IMR-90 (cell line): Measurements from ENCODE around the gene SLC25A21. TPM values are rescaled to one million over a fixed set of nuclear protein-coding genes. Genes with fewer than 3 reads are reported as not detected.

Experiments used
- ATAC-seq: fragments of 200-7000 bp; cut with Tn5 transposase; 2 replicates; pipeline ENCODE4 v1.9.1; 2020; ENCODE audit warnings: low read depth, mild to moderate bottlenecking, moderate library complexity
- BruUV-seq: library from RNA; stranded (reverse); fragments of 400-500 nt; replicated peaks from 2 replicates; lab custom pipeline; 2021; lab: Mats Ljungman, UMichigan
- CTCF ChIA-PET: fragments of 300-600 bp; formaldehyde crosslinking; extraction: SDS; loops from one replicate; lab custom pipeline; 2021; ENCODE audit warnings: antibody characterized with exemption; lab: Yijun Ruan, JAX
- POLR2A ChIA-PET: fragments of 300-600 bp; sonication (Branson Sonifier 250); formaldehyde crosslinking; loops from one replicate; lab custom pipeline; 2022; ENCODE audit warnings: antibody characterized with exemption; ENCODE audit not compliant: unreplicated experiment; lab: Charles Lee
- DNase-seq: peaks from one replicate; pipeline ENCODE4 v3.0.0; 2013
- H2AFZ ChIP-seq: replicated peaks from 2 replicates; pipeline ENCODE3; 2013; ENCODE audit warnings: low read length, mild to moderate bottlenecking; ENCODE audit not compliant: poor library complexity
- H2AK5ac ChIP-seq: 2 replicates; pipeline ENCODE4 v1.6.1; 2013; ENCODE audit warnings: low read depth, low read length, inconsistent platforms
- H2AK9ac ChIP-seq: replicated peaks from 2 replicates; pipeline ENCODE3; 2013; ENCODE audit warnings: mild to moderate bottlenecking, low read depth, low read length, moderate library complexity; ENCODE audit not compliant: poor library complexity
- H2BK120ac ChIP-seq: 2 replicates; pipeline ENCODE4 v1.6.1; 2013; ENCODE audit warnings: low read depth, low read length, inconsistent platforms
- H2BK15ac ChIP-seq: 3 replicates; pipeline ENCODE4 v1.6.1; 2013; ENCODE audit warnings: low read depth, low read length, inconsistent platforms
- H2BK20ac ChIP-seq: 2 replicates; pipeline ENCODE4 v1.6.1; 2013; ENCODE audit warnings: low read depth, mild to moderate bottlenecking, inconsistent platforms, low read length, moderate library complexity
- H2BK5ac ChIP-seq: 2 replicates; pipeline ENCODE4 v1.6.1; 2013; ENCODE audit warnings: mild to moderate bottlenecking, low read depth, low read length, inconsistent platforms; ENCODE audit not compliant: poor library complexity, severe bottlenecking
- H3K14ac ChIP-seq: replicated peaks from 2 replicates; pipeline ENCODE4 v1.6.1; 2013; ENCODE audit warnings: low read depth, low read length, inconsistent platforms
- H3K18ac ChIP-seq: 2 replicates; pipeline ENCODE4 v1.6.1; 2013; ENCODE audit warnings: low read depth, low read length, control low read depth
- H3K23ac ChIP-seq: 2 replicates; pipeline ENCODE4 v1.6.1; 2013; ENCODE audit warnings: low read depth, low read length, inconsistent platforms
- H3K27ac ChIP-seq: 2 replicates; pipeline ENCODE4 v1.5.1; 2013; ENCODE audit warnings: mild to moderate bottlenecking, control low read depth, low read length; ENCODE audit not compliant: insufficient read depth
- H3K27me3 ChIP-seq: 2 replicates; pipeline ENCODE4 v1.6.1; 2013; ENCODE audit warnings: low read length; ENCODE audit not compliant: control insufficient read depth, insufficient read depth
- H3K36me3 ChIP-seq: 2 replicates; pipeline ENCODE4 v1.6.1; 2013; ENCODE audit warnings: low read length, mixed read lengths; ENCODE audit not compliant: control insufficient read depth, insufficient read depth
- H3K4ac ChIP-seq: 2 replicates; pipeline ENCODE4 v1.6.1; 2013; ENCODE audit warnings: low read depth, low read length, inconsistent platforms
- H3K4me1 ChIP-seq: 2 replicates; pipeline ENCODE4 v1.6.1; 2013; ENCODE audit warnings: low read length, mixed read lengths; ENCODE audit not compliant: control insufficient read depth, insufficient read depth
- H3K4me2 ChIP-seq: 2 replicates; pipeline ENCODE4 v1.6.1; 2013; ENCODE audit warnings: low read depth, mild to moderate bottlenecking, control low read depth, low read length, moderate library complexity
- H3K4me3 ChIP-seq: 2 replicates; pipeline ENCODE4 v1.5.1; 2013; ENCODE audit warnings: low read depth, mild to moderate bottlenecking, control low read depth, low read length, moderate library complexity; ENCODE audit not compliant: insufficient read depth
- H3K56ac ChIP-seq: 2 replicates; pipeline ENCODE4 v1.6.1; 2013; ENCODE audit warnings: low read length, inconsistent platforms; ENCODE audit not compliant: insufficient read depth; ENCODE audit errors: extremely low read depth
- H3K79me1 ChIP-seq, 2 experiments: 2 replicates each; pipeline ENCODE4 v1.6.1; 2013; ENCODE audit warnings: low read length in 2 of 2, inconsistent platforms in 1 of 2, low read depth in 1 of 2
- H3K9ac ChIP-seq: 2 replicates; pipeline ENCODE4 v1.6.1; 2013; ENCODE audit warnings: low read depth, low read length, control low read depth
- H3K9me1 ChIP-seq: 2 replicates; pipeline ENCODE4 v1.6.1; 2013; ENCODE audit warnings: low read length, inconsistent platforms; ENCODE audit not compliant: insufficient read depth
- H3K9me3 ChIP-seq: 2 replicates; pipeline ENCODE4 v1.6.1; 2013; ENCODE audit warnings: low read length; ENCODE audit not compliant: control insufficient read depth, insufficient read depth
- H4K20me1 ChIP-seq: 2 replicates; pipeline ENCODE4 v1.6.1; 2013; ENCODE audit warnings: low read length, inconsistent platforms; ENCODE audit not compliant: insufficient read depth
- H4K5ac ChIP-seq: 2 replicates; pipeline ENCODE4 v1.6.1; 2013; ENCODE audit warnings: mild to moderate bottlenecking, low read depth, low read length, control low read depth
- H4K8ac ChIP-seq, 2 experiments: 2 replicates each; pipeline ENCODE4 v1.6.1; 2013; ENCODE audit warnings: low read depth in 2 of 2, low read length in 2 of 2, control low read depth in 1 of 2, inconsistent platforms in 1 of 2
- H4K91ac ChIP-seq: 2 replicates; pipeline ENCODE4 v1.6.1; 2013; ENCODE audit warnings: low read depth, low read length, inconsistent platforms; ENCODE audit not compliant: insufficient read depth
- FOS ChIP-seq: fragments of 150-350 bp; IDR thresholded peaks from 2 replicates; pipeline ENCODE4 v1.6.1; 2016; ENCODE audit warnings: low read depth, low read length
- MAZ ChIP-seq: IDR thresholded peaks from 2 replicates; pipeline ENCODE4 v1.6.1; 2012; ENCODE audit warnings: low read depth, mild to moderate bottlenecking, low read length, improper control_type of control experiment, moderate library complexity, borderline replicate concordance
- MXI1 ChIP-seq: IDR thresholded peaks from 2 replicates; pipeline ENCODE4 v1.6.1; 2012; ENCODE audit warnings: low read depth, mild to moderate bottlenecking, low read length, moderate library complexity, borderline replicate concordance
- NFE2L2 ChIP-seq: fragments of 150-350 bp; IDR thresholded peaks from 2 replicates; pipeline ENCODE4 v1.6.1; 2016; ENCODE audit warnings: low read depth, mild to moderate bottlenecking, low read length
- RFX5 ChIP-seq: IDR thresholded peaks from 2 replicates; pipeline ENCODE4 v1.8.0; 2012; ENCODE audit warnings: low read depth, mild to moderate bottlenecking, low read length, moderate library complexity
- SMC3 ChIP-seq: fragments of 150-350 bp; IDR thresholded peaks from 2 replicates; pipeline ENCODE4 v1.6.1; 2016; ENCODE audit warnings: low read depth, mild to moderate bottlenecking, antibody characterized with exemption, low read length, moderate library complexity
- WGBS, 2 experiments: methylation state at CpG; one replicate each; pipeline versions ENCODE4 v1.1.5 to v1.1.7; 2013; ENCODE audit warnings: missing lambda C conversion rate in 2 of 2; ENCODE audit not compliant: insufficient read length in 1 of 2; ENCODE audit errors: extremely low coverage in 2 of 2; 5-methylcytosine and 5-hydroxymethylcytosine counted together
- dilution Hi-C: fragments of 300-500 bp; cut with HindIII; formaldehyde crosslinking; loops from one replicate; pipeline ENCODE4 v1.14.3; 2018; ENCODE audit warnings: low sequenced_read_pairs; ENCODE audit not compliant: unreplicated experiment
- in situ Hi-C: fragments of 300-500 bp; cut with MboI; formaldehyde crosslinking; loops from 3 replicates; pipeline ENCODE4 v1.14.3; 2019; ENCODE audit warnings: low sequenced_read_pairs, inconsistent platforms, mixed read lengths
- intact Hi-C: fragments of 100-400 bp; cut with micrococcal nuclease; formaldehyde crosslinking; loops from 2 replicates; pipeline ENCODE4 v1.10.0; 2022
- polyA plus RNA-seq, 3 experiments: library from polyadenylated mRNA; depleted of rRNA; stranded (reverse); fragments of >200 nt; gene quantifications; 2 replicates each; pipeline ENCODE4 v1.2.3, GENCODE V29; 2012; ENCODE audit warnings: low replicate concordance in 1 of 3
- total RNA-seq: library from RNA; depleted of rRNA; stranded (reverse); fragments of >200 nt; gene quantifications from 2 replicates; pipeline ENCODE4 v1.2.3, GENCODE V29; 2012

SLC25A21 gene
- total and polyA plus RNA-seq, 2 of the 4 experiments (the other 2 are of a cell fraction): 0.62 to 0.90 TPM

DNA sequence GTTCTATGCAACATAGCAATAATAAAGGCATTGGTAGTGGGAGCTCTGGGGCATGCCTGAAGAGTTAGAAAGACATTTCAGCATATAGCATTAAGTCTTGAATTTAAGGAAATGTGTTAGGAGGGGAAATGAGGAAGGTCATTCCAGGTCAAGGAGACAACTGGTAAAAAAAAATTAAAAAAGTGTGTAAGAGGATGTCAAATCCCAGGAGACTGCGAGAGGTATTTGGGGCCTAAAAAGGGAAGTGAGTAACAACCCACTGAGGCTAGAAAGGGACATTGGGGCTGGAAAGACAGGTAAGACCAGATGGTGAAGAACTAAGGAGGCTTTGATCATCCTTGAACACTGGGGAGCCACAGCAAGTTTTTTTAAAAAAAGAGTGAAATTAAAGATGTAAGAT lies 152.9 kb downstream of the SLC25A21 start:
- no peaks in the 10 kb centered on the region for H3K4me1 ChIP-seq
- no peak overlapping the region for H3K4me3 ChIP-seq
- in situ Hi-C loops: no loop called here
- intact Hi-C loops: no loop called here
- WGBS, 2 experiments: 71% methylated on average over 1 of the region's 1 CpG; no CpG with 5 or more reads in 1 of the 2 experiments
- no peak overlapping the region for H2AFZ ChIP-seq
- no peak overlapping the region for H4K5ac ChIP-seq
- H3K9me1 ChIP-seq: no peaks in the 10 kb centered on the region
- dilution Hi-C loops: no loop called here
- no peaks in the 10 kb centered on the region for H3K9me3 ChIP-seq
- ATAC-seq: no peak
- CTCF ChIA-PET: no interaction called here
- no peaks in the 10 kb centered on the region for H4K20me1 ChIP-seq
- TF ChIP-seq SMC3 (no peak), FOS (no peak), RFX5 (no peak), MAZ (no peak), MXI1 (no peak), NFE2L2 (no peak)
- H3K23ac ChIP-seq: no peak overlapping the region
- H4K8ac ChIP-seq: no peak overlapping the region
- no peak overlapping the region for H3K27ac ChIP-seq
- H3K4me2 ChIP-seq: no peak overlapping the region
- POLR2A ChIA-PET: no interaction called here
- no peaks in the 10 kb centered on the region for H3K79me1 ChIP-seq
- H2BK15ac ChIP-seq: no peak overlapping the region
- H3K14ac ChIP-seq: no peak overlapping the region
- no peak overlapping the region for H2AK5ac ChIP-seq
- no peak overlapping the region for H3K4ac ChIP-seq
- no peaks in the 10 kb centered on the region for H3K36me3 ChIP-seq
- no peak overlapping the region for H2AK9ac ChIP-seq
- H2BK5ac ChIP-seq: no peak overlapping the region
- H2BK20ac ChIP-seq: no peak overlapping the region
- BruUV-seq: no TSS peak
- DNase-seq: no peak
- H3K56ac ChIP-seq: no peak overlapping the region
- no peaks in the 10 kb centered on the region for H3K27me3 ChIP-seq
- H2BK120ac ChIP-seq: no peak overlapping the region
- no peak overlapping the region for H4K91ac ChIP-seq
- H3K9ac ChIP-seq: no peak overlapping the region
- no peak overlapping the region for H3K18ac ChIP-seq
